GM12891 (cell line): ENCODE results near the gene ITGAD.

Source experiments
- POLR2A ChIP-seq: IDR thresholded peaks from 2 replicates; pipeline ENCODE4 v1.6.1; 2011; ENCODE audit warnings: low read depth, low read length, control low read depth
- POLR2AphosphoS5 ChIP-seq: IDR thresholded peaks from 2 replicates; pipeline ENCODE4 v1.6.1; 2011; ENCODE audit warnings: low read depth, low read length, control low read depth
- TAF1 ChIP-seq: IDR thresholded peaks from 2 replicates; pipeline ENCODE4 v1.6.1; 2011; ENCODE audit warnings: low read depth, low read length, control low read depth

GRCh38 chr16:31377210-31377903 is 15.8 kb upstream of the ITGAD start:
- TF ChIP-seq POLR2AphosphoS5: no peak
- TF ChIP-seq POLR2A: no peak
- TF ChIP-seq TAF1: no peak
